HepG2 (cell line): ENCODE results near the gene ADAMTS14. TPM values are rescaled to one million over a fixed set of nuclear protein-coding genes. Genes with fewer than 3 reads are reported as not detected.

Experiments used
- ATAC-seq: fragments of 200-7000 bp; cut with Tn5 transposase; 3 replicates; pipeline ENCODE4 v1.9.1; 2020; ENCODE audit warnings: mild to moderate bottlenecking, moderate library complexity
- BruUV-seq: library from RNA; stranded (reverse); fragments of 400-500 nt; replicated peaks from 2 replicates; lab custom pipeline; 2021; lab: Mats Ljungman, UMichigan
- CTCF ChIA-PET: fragments of 300-600 bp; formaldehyde crosslinking; extraction: SDS; loops from one replicate; lab custom pipeline; 2021; ENCODE audit warnings: low total read pairs, inconsistent platforms, low intra/inter-chr PET ratio; lab: Yijun Ruan, JAX
- POLR2A ChIA-PET: fragments of 350-600 bp; sonication (Branson Sonifier 250); formaldehyde crosslinking; loops from one replicate; lab custom pipeline; 2020; ENCODE audit warnings: antibody characterized with exemption, inconsistent platforms; lab: Yijun Ruan, JAX
- DNase-seq: peaks from one replicate; pipeline ENCODE4 v3.0.0-alpha.2; 2015; ENCODE audit warnings: low spot score
- FAIRE-seq: peaks from 3 replicates; lab custom pipeline; 2011; peaks lifted over from hg19 to GRCh38; lab: Jason Lieb, UNC
- H2AFZ ChIP-seq: one replicate; pipeline ENCODE4 v1.6.1; 2011; ENCODE audit warnings: low read length, inconsistent platforms
- H3K27ac ChIP-seq: fragments of 300-600 bp; 3 replicates; pipeline ENCODE4 v1.8.0; 2011; ENCODE audit warnings: mixed run types, mild to moderate bottlenecking, mixed read lengths, low read length, inconsistent platforms; ENCODE audit not compliant: insufficient read depth; ENCODE audit errors: extremely low read length
- H3K27me3 ChIP-seq, 2 experiments: fragments of 200-600 bp in 1 of 2; 2 replicates in 1 of 2; 3 replicates in 1 of 2; pipeline versions ENCODE4 v1.6.0 to v1.8.0; 2011; ENCODE audit warnings: low read length in 2 of 2, mild to moderate bottlenecking in 2 of 2, moderate library complexity in 2 of 2, inconsistent platforms in 1 of 2; ENCODE audit not compliant: insufficient read depth in 2 of 2, control insufficient read depth in 1 of 2
- H3K36me3 ChIP-seq, 2 experiments: fragments of 200-600 bp in 1 of 2; replicated peaks in 1 of 2; 2 replicates in 1 of 2; 3 replicates in 1 of 2; pipeline versions ENCODE4 v1.5.1 to v1.8.0; 2011; ENCODE audit warnings: low read length in 2 of 2, inconsistent platforms in 1 of 2; ENCODE audit not compliant: insufficient read depth in 2 of 2, control insufficient read depth in 1 of 2
- H3K4me1 ChIP-seq: 2 replicates; pipeline ENCODE4 v1.5.1; 2012; ENCODE audit warnings: low read length, inconsistent platforms; ENCODE audit not compliant: insufficient read depth
- H3K4me2 ChIP-seq: 2 replicates; pipeline ENCODE4 v1.6.0; 2011; ENCODE audit warnings: low read depth, low read length, inconsistent platforms
- H3K4me3 ChIP-seq, 3 experiments: fragments of 200-600 bp in 1 of 3; sonication (generic), shearing (Covaris generic) in 1 of 3; replicated peaks in 1 of 3; 2 replicates each; pipeline ENCODE4 v1.5.1; 2011 to 2016; ENCODE audit warnings: low read length in 3 of 3, inconsistent platforms in 2 of 3, low read depth in 2 of 3, mild to moderate bottlenecking in 2 of 3, control low read depth in 1 of 3, mixed read lengths in 1 of 3; ENCODE audit not compliant: insufficient read depth in 1 of 3
- H3K79me2 ChIP-seq: one replicate; pipeline ENCODE4 v1.6.1; 2011; ENCODE audit warnings: low read length, inconsistent platforms; ENCODE audit not compliant: insufficient read depth
- H3K9ac ChIP-seq: 2 replicates; pipeline ENCODE4 v1.6.0; 2011; ENCODE audit warnings: mild to moderate bottlenecking, low read depth, low read length, inconsistent platforms; ENCODE audit not compliant: insufficient read depth
- H3K9me3 ChIP-seq: 2 replicates; pipeline ENCODE4 v1.5.1; 2012; ENCODE audit warnings: mild to moderate bottlenecking, low read length
- H4K20me1 ChIP-seq: 2 replicates; pipeline ENCODE4 v1.6.0; 2011; ENCODE audit warnings: inconsistent platforms, mild to moderate bottlenecking, low read length, moderate library complexity; ENCODE audit not compliant: insufficient read depth
- ATF2 ChIP-seq: sonication (generic); formaldehyde crosslinking; IDR thresholded peaks from 2 replicates; pipeline ENCODE4 v1.4.0; 2020; ENCODE audit warnings: missing genetic modification reagents
- ATF4 ChIP-seq, 2 experiments: fragments of 450-650 bp in 1 of 2; sonication (generic) in 1 of 2; formaldehyde crosslinking; IDR thresholded peaks; 2 replicates each; pipeline versions ENCODE4 v1.5.0 to v1.8.0; 2020 to 2022; ENCODE audit warnings: mild to moderate bottlenecking in 1 of 2, missing genetic modification reagents in 1 of 2
- FOXJ3 ChIP-seq: sonication (generic); formaldehyde crosslinking; IDR thresholded peaks from 2 replicates; pipeline ENCODE4 v1.4.0; 2020; ENCODE audit warnings: missing genetic modification reagents, mild to moderate bottlenecking, borderline replicate concordance
- IRF2 ChIP-seq: IDR thresholded peaks from 2 replicates; pipeline ENCODE4 v1.6.1; 2018; ENCODE audit warnings: missing genetic modification reagents, missing compliant biosample characterization
- KDM5A ChIP-seq: fragments of 200-600 bp; sonication (generic); IDR thresholded peaks from 2 replicates; pipeline ENCODE4 v1.7.0; 2018; ENCODE audit warnings: antibody characterized with exemption, mild to moderate bottlenecking, low read length, borderline replicate concordance
- KLF12 ChIP-seq: sonication (generic); formaldehyde crosslinking; IDR thresholded peaks from 2 replicates; pipeline ENCODE4 v1.4.0; 2020; ENCODE audit warnings: missing genetic modification reagents, borderline replicate concordance
- KLF6 ChIP-seq: IDR thresholded peaks from 2 replicates; pipeline ENCODE4 v1.8.0; 2016; ENCODE audit warnings: missing biosample characterization, missing genetic modification reagents
- MAF1 ChIP-seq: sonication (generic); formaldehyde crosslinking; IDR thresholded peaks from 2 replicates; pipeline ENCODE4 v1.5.0; 2020; ENCODE audit warnings: missing genetic modification reagents, borderline replicate concordance
- MED8 ChIP-seq: sonication (generic); formaldehyde crosslinking; IDR thresholded peaks from 2 replicates; pipeline ENCODE4 v1.8.1; 2023; ENCODE audit warnings: mild to moderate bottlenecking, missing genetic modification reagents; ENCODE audit not compliant: insufficient replicate concordance
- PLRG1 ChIP-seq: fragments of 450-650 bp; conservative IDR thresholded peaks from 2 replicates; pipeline ENCODE4 v1.6.1; 2016
- PRPF4 ChIP-seq: fragments of 200-400 bp; formaldehyde crosslinking; IDR thresholded peaks from 2 replicates; pipeline ENCODE4 v1.6.1; 2016; ENCODE audit warnings: low read length, low read depth; ENCODE audit not compliant: poor library complexity, severe bottlenecking
- PTBP1 ChIP-seq: fragments of 200-400 bp; formaldehyde crosslinking; IDR thresholded peaks from 2 replicates; pipeline ENCODE4 v1.6.1; 2018; ENCODE audit warnings: low read length, low read depth; ENCODE audit not compliant: poor library complexity, severe bottlenecking
- RCOR2 ChIP-seq: IDR thresholded peaks from 2 replicates; pipeline ENCODE4 v1.6.1; 2016; ENCODE audit warnings: missing biosample characterization, missing genetic modification reagents
- SMAD9 ChIP-seq: sonication (generic); formaldehyde crosslinking; IDR thresholded peaks from 2 replicates; pipeline ENCODE4 v1.5.1; 2020; ENCODE audit warnings: mild to moderate bottlenecking, missing genetic modification reagents
- ZNF749 ChIP-seq: sonication (generic); formaldehyde crosslinking; IDR thresholded peaks from 2 replicates; pipeline ENCODE4 v1.8.0; 2022; ENCODE audit warnings: mild to moderate bottlenecking, missing genetic modification reagents, moderate library complexity, borderline replicate concordance
- WGBS: methylation state at CpG from one replicate; pipeline ENCODE4 v1.1.6; 2017; ENCODE audit warnings: low lambda C conversion rate; 5-methylcytosine and 5-hydroxymethylcytosine counted together
- in situ Hi-C: cut with HindIII; loops from 2 replicates; pipeline ENCODE4 v1.10.0; 2017; ENCODE audit warnings: low pct_unique_long_range_greater_than_20kb; ENCODE audit not compliant: extremely low pct_ligation_motif_present
- intact Hi-C: fragments of 100-400 bp; cut with micrococcal nuclease; formaldehyde crosslinking; loops from one replicate; pipeline ENCODE4 v1.10.0; 2022; ENCODE audit not compliant: unreplicated experiment
- polyA plus RNA-seq, 8 experiments: library from polyadenylated mRNA; depleted of rRNA in 3 of 8; stranded (reverse) in 7 of 8; unstranded in 1 of 8; fragments of >200 nt; fragmentation: Illumina TruSeq in 4 of 8; extraction: Trizol in 4 of 8; gene quantifications; 2 replicates each; pipeline versions ENCODE4 v1.2.1 to v1.2.3, GENCODE V29; 2011 to 2016; ENCODE audit warnings: low read depth in 4 of 8, missing spikeins in 1 of 8, mixed read lengths in 1 of 8; ENCODE audit not compliant: insufficient read depth in 1 of 8
- total RNA-seq, 5 experiments: library from RNA; depleted of rRNA; stranded (reverse); fragments of >200 nt; fragmentation: Illumina TruSeq; extraction: Trizol; gene quantifications; 2 replicates each; pipeline ENCODE4 v1.2.3, GENCODE V29; 2016; ENCODE audit warnings: low read depth in 1 of 5
- TF ChIP-seq, protein P1 (sequence below): sonication (generic); formaldehyde crosslinking; IDR thresholded peaks from 2 replicates; pipeline ENCODE4 v1.8.1; 2023; ENCODE audit warnings: mild to moderate bottlenecking, missing genetic modification reagents, borderline replicate concordance
- TF ChIP-seq, protein P2 (sequence below): sonication (generic); formaldehyde crosslinking; IDR thresholded peaks from 2 replicates; pipeline ENCODE4 v1.4.0; 2020; ENCODE audit warnings: mild to moderate bottlenecking, missing genetic modification reagents

ADAMTS14 gene
- total and polyA plus RNA-seq, 2 of the 13 experiments (the other 11 are each of a cell fraction or from before 2014, with no cell fraction given) = 0.04 to 0.07 TPM

DNA sequence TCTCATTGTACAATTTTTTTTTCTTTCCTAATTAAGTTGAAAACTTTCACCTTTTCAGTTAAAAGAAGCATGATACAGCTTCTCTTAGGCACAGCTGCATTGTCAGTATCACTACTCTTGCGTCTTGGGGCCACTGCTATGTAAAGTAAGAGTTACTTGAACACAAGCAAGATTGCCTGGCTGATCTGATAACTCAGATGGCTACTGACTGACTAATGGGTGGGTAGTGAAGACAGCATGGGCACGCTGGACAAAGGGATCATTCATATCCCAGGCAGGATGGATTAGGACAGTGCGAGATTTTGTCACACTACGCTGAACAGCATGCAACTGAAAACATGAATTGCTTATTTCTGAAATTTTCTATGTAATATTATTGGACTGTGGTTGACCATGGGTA lies 11.6 kb upstream of the ADAMTS14 start:
- Histone ChIP-seq H3K36me3 (no peaks in the 10 kb centered on the region), H3K4me2 (no peak overlapping the region), H3K9me3 (no peaks in the 10 kb centered on the region), H3K27ac (no peak overlapping the region), H3K4me3 (no peak overlapping the region), H3K9ac (no peak overlapping the region), H3K4me1 (no peaks in the 10 kb centered on the region), H4K20me1 (no peaks in the 10 kb centered on the region), H3K27me3 (peaks cover 1 to 15% of the 10 kb centered on the region in 2 experiments; a peak in 3 of 5 replicates), H3K79me2 (no peaks in the 10 kb centered on the region), H2AFZ (no peak overlapping the region)
- ChIA-PET CTCF (no interaction called here), POLR2A (no interaction called here)
- in situ Hi-C loops (no loop called here), intact Hi-C loops (no loop called here)
- FAIRE-seq = no peak
- TF ChIP-seq, protein P1, sequence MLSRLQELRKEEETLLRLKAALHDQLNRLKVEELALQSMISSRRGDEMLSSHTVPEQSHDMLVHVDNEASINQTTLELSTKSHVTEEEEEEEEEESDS = no peak
- TF ChIP-seq ATF4 (CRISPR knock-in tag; IDR thresholded peaks at IDR 0.05) (no peak), MAF1 (CRISPR knock-in tag) (no peak), ATF2 (CRISPR knock-in tag) (no peak), SMAD9 (CRISPR knock-in tag) (no peak), PRPF4 (no peak), FOXJ3 (CRISPR knock-in tag) (no peak), KLF6 (CRISPR knock-in tag) (no peak), PLRG1 (no peak), ZNF749 (CRISPR knock-in tag) (no peak), KLF12 (CRISPR knock-in tag) (no peak), RCOR2 (CRISPR knock-in tag) (no peak), KDM5A (no peak), IRF2 (CRISPR knock-in tag) (no peak), MED8 (CRISPR knock-in tag) (no peak), PTBP1 (no peak)
- TF ChIP-seq, protein P2, sequence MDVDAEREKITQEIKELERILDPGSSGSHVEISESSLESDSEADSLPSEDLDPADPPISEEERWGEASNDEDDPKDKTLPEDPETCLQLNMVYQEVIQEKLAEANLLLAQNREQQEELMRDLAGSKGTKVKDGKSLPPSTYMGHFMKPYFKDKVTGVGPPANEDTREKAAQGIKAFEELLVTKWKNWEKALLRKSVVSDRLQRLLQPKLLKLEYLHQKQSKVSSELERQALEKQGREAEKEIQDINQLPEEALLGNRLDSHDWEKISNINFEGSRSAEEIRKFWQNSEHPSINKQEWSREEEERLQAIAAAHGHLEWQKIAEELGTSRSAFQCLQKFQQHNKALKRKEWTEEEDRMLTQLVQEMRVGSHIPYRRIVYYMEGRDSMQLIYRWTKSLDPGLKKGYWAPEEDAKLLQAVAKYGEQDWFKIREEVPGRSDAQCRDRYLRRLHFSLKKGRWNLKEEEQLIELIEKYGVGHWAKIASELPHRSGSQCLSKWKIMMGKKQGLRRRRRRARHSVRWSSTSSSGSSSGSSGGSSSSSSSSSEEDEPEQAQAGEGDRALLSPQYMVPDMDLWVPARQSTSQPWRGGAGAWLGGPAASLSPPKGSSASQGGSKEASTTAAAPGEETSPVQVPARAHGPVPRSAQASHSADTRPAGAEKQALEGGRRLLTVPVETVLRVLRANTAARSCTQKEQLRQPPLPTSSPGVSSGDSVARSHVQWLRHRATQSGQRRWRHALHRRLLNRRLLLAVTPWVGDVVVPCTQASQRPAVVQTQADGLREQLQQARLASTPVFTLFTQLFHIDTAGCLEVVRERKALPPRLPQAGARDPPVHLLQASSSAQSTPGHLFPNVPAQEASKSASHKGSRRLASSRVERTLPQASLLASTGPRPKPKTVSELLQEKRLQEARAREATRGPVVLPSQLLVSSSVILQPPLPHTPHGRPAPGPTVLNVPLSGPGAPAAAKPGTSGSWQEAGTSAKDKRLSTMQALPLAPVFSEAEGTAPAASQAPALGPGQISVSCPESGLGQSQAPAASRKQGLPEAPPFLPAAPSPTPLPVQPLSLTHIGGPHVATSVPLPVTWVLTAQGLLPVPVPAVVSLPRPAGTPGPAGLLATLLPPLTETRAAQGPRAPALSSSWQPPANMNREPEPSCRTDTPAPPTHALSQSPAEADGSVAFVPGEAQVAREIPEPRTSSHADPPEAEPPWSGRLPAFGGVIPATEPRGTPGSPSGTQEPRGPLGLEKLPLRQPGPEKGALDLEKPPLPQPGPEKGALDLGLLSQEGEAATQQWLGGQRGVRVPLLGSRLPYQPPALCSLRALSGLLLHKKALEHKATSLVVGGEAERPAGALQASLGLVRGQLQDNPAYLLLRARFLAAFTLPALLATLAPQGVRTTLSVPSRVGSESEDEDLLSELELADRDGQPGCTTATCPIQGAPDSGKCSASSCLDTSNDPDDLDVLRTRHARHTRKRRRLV = no peak
- no peak for DNase-seq
- ATAC-seq = no peak
- 43% methylated on average over 4 of the region's 4 CpGs for WGBS
- no TSS peak for BruUV-seq
